Psoas muscle (tissue), 8 donors: Measurements from ENCODE around the gene RAB31. TPM values are rescaled to one million over a fixed set of nuclear protein-coding genes. Genes with fewer than 3 reads are reported as not detected.
A peak's percentile ranks its signal among the peaks of the same experiment; 100 is the strongest.
"Not testable (repeated sequence)": the region's sequence is repeated elsewhere in the genome, so short reads cannot be mapped to it uniquely, and the experiment has no call there.

Experiments used
- ATAC-seq, 4 donors: fragments of 200-7000 bp; cut with Tn5 transposase; one replicate each; pipeline ENCODE4 v1.9.1; 2020; ENCODE audit warnings: moderate library complexity in 3 of 4, mild to moderate bottlenecking in 2 of 4
- DNase-seq, 2 donors: peaks; one replicate each; pipeline ENCODE4 v3.0.0-alpha.2; 2020
- H3K27ac ChIP-seq: fragments of 200-600 bp; one replicate; pipeline ENCODE4 v1.8.0; 2022
- H3K27me3 ChIP-seq, 3 donors: fragments of 200-600 bp in 1 of 3; one replicate each; pipeline versions ENCODE4 v1.6.1 to v1.8.0; 2013 to 2022; ENCODE audit warnings: low read length in 2 of 3, mild to moderate bottlenecking in 2 of 3, moderate library complexity in 1 of 3; ENCODE audit not compliant: insufficient read depth in 3 of 3
- H3K36me3 ChIP-seq, 2 donors: fragments of 200-600 bp in 1 of 2; one replicate each; pipeline versions ENCODE4 v1.6.1 to v1.8.0; 2013 to 2022; ENCODE audit warnings: low read depth in 1 of 2, mild to moderate bottlenecking in 1 of 2, moderate library complexity in 1 of 2; ENCODE audit not compliant: insufficient read depth in 1 of 2
- H3K4me1 ChIP-seq: fragments of 200-600 bp; one replicate; pipeline ENCODE4 v1.8.0; 2022
- H3K4me3 ChIP-seq: fragments of 200-600 bp; one replicate; pipeline ENCODE4 v1.8.0; 2022; ENCODE audit warnings: mild to moderate bottlenecking
- H3K9me3 ChIP-seq: fragments of 200-600 bp; one replicate; pipeline ENCODE4 v1.8.0; 2022
- WGBS, 3 donors: extraction: QIAGEN DNeasy Blood & Tissue Kit; methylation state at CpG; one replicate each; pipeline versions ENCODE4 v1.1.6 to v1.1.7; 2013; 5-methylcytosine and 5-hydroxymethylcytosine counted together
- intact Hi-C, 2 donors: fragments of 100-400 bp; cut with DNase I; formaldehyde crosslinking; loops; one replicate each; pipeline versions ENCODE4 v1.11.0 to v1.14.2; 2022
- polyA plus RNA-seq, 3 donors: library from polyadenylated mRNA; stranded (reverse); fragments of 200-250 nt; gene quantifications; one replicate each; pipeline ENCODE4 v1.2.3, GENCODE V29; 2013
- total RNA-seq, 4 donors: library from RNA; stranded (reverse); fragmentation: NEBNext Ultra II Directional in 2 of 4; extraction: Animal tissue kit (Norgen Biotek cat#: 25700) in 2 of 4; gene quantifications; one replicate each; pipeline versions ENCODE4 v1.2.1 to v1.2.4, GENCODE V29; 2021 to 2023
- TF ChIP-seq, protein P1 (sequence below): fragments of 200-600 bp; IDR thresholded peaks from one replicate; pipeline ENCODE4 v1.8.0; 2022; ENCODE audit warnings: antibody characterized with exemption
- donor health status: healthy with polysubstance abuse.
- donor health status: DM: no; HTN: no; CAD: no; lungs with moderate emphysema.
- donor health status: Bipolar disorder and iron deficiency.
- donor health status: healthy.
- donor health status: DM: yes; HTN: yes; CAD: no.
- donor health status: DM: no; HTN: no; CAD: no.
- donor health status: DM: no; HTN: no; CAD: no.
- donor health status: DM: yes; HTN: yes; CAD: no.

RAB31 gene
- total and polyA plus RNA-seq, 7 donors: 2.2 to 8.9 (median 5.3) TPM

DNA sequence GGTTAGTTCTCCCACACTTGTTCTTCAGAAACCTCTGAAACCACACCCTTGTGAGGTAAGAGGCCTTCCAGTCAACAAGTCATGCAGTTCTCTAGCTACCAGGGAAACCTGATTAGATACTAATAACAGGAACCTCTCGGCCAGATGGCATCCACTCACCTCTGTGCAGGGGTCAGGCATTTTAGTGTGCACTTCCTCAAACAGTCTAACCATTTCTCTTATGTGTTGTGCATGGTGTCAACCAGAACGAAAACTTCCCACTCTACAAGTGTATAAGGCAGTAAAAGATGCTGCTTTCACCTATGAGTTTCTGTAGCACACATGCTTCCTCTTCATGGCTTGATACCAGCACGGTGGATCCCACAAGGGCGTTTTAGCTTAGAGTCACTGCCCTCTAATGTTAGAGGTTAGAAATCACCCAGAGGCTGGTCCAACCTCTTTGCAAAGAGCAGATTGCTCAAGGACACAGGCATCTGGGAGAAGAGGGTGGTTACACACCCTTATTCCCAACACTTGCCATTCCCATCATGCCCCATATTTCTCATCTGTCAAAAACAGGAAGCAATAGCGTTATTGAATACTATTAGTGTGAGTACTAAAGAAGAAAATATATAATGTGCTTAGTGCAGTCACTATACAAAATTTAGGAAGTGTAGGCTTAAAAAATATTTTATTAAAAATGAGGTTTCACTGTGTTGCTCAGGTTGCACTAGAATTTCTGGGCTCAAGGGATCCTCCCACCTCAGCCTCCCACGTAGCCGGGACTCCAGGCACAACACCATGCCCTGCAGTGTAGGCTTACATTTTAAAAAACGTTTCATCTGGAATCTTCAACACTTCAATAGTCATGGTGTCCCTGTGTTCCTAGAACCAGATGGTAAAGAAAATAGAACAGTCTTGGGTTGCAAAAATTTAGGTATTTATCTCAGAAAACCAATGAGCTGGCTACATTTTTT, 34.5 kb upstream of the RAB31 start:
- ATAC-seq (peak in 1 of 4 donors; percentile 57), DNase-seq (no peak)
- Histone ChIP-seq H3K27me3 (peaks cover 0 to 13% (median 7%) of the 10 kb centered on the region in 3 donors), H3K9me3 (peaks cover 6% of the 10 kb centered on the region), H3K4me1 (no peaks in the 10 kb centered on the region), H3K4me3 (no peak overlapping the region), H3K36me3 (no peaks in the 10 kb centered on the region), H3K27ac (no peak overlapping the region)
- intact Hi-C loops: loop anchor here in 1 of 2 donors (10.0 kb wide), 1 partner anchor 99 kb away; no protein-coding TSS in a partner anchor
- TF ChIP-seq, protein P1, sequence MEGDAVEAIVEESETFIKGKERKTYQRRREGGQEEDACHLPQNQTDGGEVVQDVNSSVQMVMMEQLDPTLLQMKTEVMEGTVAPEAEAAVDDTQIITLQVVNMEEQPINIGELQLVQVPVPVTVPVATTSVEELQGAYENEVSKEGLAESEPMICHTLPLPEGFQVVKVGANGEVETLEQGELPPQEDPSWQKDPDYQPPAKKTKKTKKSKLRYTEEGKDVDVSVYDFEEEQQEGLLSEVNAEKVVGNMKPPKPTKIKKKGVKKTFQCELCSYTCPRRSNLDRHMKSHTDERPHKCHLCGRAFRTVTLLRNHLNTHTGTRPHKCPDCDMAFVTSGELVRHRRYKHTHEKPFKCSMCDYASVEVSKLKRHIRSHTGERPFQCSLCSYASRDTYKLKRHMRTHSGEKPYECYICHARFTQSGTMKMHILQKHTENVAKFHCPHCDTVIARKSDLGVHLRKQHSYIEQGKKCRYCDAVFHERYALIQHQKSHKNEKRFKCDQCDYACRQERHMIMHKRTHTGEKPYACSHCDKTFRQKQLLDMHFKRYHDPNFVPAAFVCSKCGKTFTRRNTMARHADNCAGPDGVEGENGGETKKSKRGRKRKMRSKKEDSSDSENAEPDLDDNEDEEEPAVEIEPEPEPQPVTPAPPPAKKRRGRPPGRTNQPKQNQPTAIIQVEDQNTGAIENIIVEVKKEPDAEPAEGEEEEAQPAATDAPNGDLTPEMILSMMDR: no peak
- WGBS, 3 donors: 42 to 50% (median 46%) methylated on average over 8 of the region's 8 CpGs

DNA sequence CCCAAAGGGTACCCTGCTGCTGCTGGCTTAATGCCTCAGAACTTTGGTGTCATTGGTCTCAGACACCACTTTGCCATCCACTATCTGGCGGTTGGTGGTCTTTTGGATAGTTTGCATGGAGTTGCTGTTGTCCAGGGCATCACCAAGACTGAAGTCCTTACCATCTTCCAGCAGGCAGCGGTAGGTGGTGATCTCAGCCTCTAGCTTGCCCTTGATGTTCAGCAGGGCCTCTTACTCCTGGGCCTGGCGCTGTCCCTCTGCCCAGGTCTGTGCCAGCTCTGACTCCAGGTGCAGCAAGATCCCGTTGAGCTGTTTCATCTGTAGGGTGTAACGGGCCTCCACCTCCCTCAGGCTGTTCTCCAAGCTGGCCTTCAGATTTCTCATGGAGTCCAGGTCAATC, 29.9 kb upstream of the RAB31 start:
- 89 to 93% (median 91%) methylated on average over 5 of the region's 5 CpGs for WGBS, 3 donors
- intact Hi-C loops: loop anchor here in 1 of 2 donors (10.0 kb wide), 1 partner anchor 103 kb away; no protein-coding TSS in a partner anchor
- not testable (repeated sequence) for ATAC-seq

DNA sequence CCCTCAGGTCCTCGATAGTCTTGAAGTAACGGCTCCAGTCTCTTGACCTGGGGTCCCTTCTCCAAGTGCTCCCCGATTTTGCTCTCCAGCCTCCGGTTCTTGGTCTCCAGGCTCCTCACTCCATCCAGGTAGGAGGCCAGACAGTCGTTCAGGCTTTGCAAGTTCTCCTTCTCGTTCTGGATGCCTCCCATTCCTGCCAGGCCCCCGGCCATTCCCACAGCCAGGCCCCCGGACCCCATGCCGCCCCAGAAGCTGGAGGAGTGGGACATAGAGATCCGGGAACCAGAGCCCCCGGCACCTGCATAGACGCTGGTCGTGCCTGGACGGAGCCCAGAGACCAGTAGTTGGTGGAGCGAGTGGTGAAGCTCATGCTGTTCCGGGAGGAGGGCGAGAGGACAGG, 29.0 kb upstream of the RAB31 start:
- TF ChIP-seq, protein P1: no peak
- no peak overlapping the region for H3K27ac ChIP-seq
- intact Hi-C loops: loop anchor here in 1 of 2 donors (10.0 kb wide), 1 partner anchor 104 kb away; no protein-coding TSS in a partner anchor
- ATAC-seq: no peak
- DNase-seq: no peak
- peaks cover 0 to 10% (median 3%) of the 10 kb centered on the region in 3 donors for H3K27me3 ChIP-seq
- H3K4me1 ChIP-seq: peaks cover 6% of the 10 kb centered on the region
- H3K9me3 ChIP-seq: peaks cover 6% of the 10 kb centered on the region
- no peaks in the 10 kb centered on the region for H3K36me3 ChIP-seq
- H3K4me3 ChIP-seq: no peak overlapping the region
- 93 to 96% (median 95%) methylated on average over 17 of the region's 17 CpGs for WGBS, 3 donors

More for the DNA sequence above, 29.9 kb upstream of the RAB31 start:
- not testable (repeated sequence) for H3K9me3 ChIP-seq, H3K27ac ChIP-seq, H3K4me3 ChIP-seq, H3K36me3 ChIP-seq, H3K4me1 ChIP-seq, DNase-seq
- H3K27me3 ChIP-seq: peaks cover 0 to 13% (median 4%) of the 10 kb centered on the region in 3 donors

DNA sequence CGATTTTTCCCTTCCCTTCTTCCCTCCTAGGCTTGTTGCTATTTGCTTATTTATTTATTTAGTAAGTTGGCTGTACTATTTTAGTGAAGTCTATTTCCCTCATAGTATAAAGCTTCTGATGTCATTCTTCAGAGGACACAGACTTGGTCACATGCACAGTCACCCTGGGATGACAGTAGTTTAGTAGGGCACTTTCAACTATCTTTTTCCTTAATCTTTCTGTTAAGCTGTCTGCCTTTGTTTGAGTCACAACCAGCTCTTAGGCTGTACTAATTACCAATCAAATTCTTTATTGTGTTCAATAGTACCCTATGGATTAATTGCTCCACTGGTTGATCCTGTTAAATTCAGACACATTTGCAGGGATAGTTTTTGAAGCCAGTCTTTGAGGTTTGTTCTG, 26.9 kb upstream of the RAB31 start:
- Histone ChIP-seq H3K9me3 (peaks cover 6% of the 10 kb centered on the region), H3K4me3 (no peak overlapping the region), H3K27ac (no peak overlapping the region), H3K4me1 (peaks cover 12% of the 10 kb centered on the region), H3K36me3 (no peaks in the 10 kb centered on the region), H3K27me3 (peaks cover 0 to 3% (median 0%) of the 10 kb centered on the region in 3 donors)
- intact Hi-C loops: loop anchor here in 1 of 2 donors (5.0 kb wide), 2 partner anchors 64 to 91 kb away; no protein-coding TSS in a partner anchor
- WGBS, 3 donors: 69 to 78% (median 75%) methylated on average over 1 of the region's 1 CpG
- TF ChIP-seq, protein P1: no peak
- DNase-seq (no peak), ATAC-seq (no peak)

DNA sequence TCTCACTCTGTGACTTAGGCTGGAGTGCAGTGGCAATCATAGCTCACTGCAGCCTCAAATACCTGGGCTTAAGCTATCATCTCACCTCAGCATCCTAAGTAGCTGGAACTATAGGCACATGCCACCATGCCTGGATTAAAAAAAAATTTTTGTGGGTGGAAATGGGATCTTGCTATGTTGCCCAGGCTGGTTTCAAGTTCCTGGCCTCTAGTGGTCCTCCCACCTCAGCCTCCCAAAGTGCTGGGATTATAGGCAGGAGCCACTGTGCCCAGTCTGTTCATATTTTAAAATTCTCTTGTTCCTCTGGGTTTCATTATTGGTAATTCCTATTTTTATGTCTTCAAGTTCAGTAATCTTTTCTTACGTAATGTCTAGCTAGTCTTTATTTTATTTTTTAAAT, 25.5 kb upstream of the RAB31 start:
- no peak overlapping the region for H3K27ac ChIP-seq
- intact Hi-C loops: loop anchor here in 1 of 2 donors (5.0 kb wide), 2 partner anchors 65 to 90 kb away; no protein-coding TSS in a partner anchor

More for the DNA sequence above, 25.5 kb upstream of the RAB31 start:
- no peaks in the 10 kb centered on the region for H3K27me3 ChIP-seq
- H3K4me1 ChIP-seq: peaks cover 12% of the 10 kb centered on the region
- 95 to 98% (median 96%) methylated on average over 1 of the region's 1 CpG for WGBS, 3 donors
- H3K36me3 ChIP-seq: no peaks in the 10 kb centered on the region
- H3K9me3 ChIP-seq: peaks cover 3% of the 10 kb centered on the region
- TF ChIP-seq, protein P1: no peak
- DNase-seq: no peak
- no peak for ATAC-seq
- H3K4me3 ChIP-seq: no peak overlapping the region
